NCI-H2107 (cell line): ENCODE results near the gene CPEB2.

Experiments used
- DNase-seq: peaks from one replicate; lab custom pipeline; 2025; lab: John Stamatoyannopoulos, UW

CPEB2 gene

GRCh38 chr4:15118292-15118691, 116.0 kb downstream of the CPEB2 start:
- no peak for DNase-seq
